GM03348 (cell line): ENCODE results near the gene GNG13.
"Not testable (repeated sequence)": the region's sequence is repeated elsewhere in the genome, so short reads cannot be mapped to it uniquely, and the experiment has no call there.

ENCODE experiments used
- DNase-seq: peaks from one replicate; pipeline ENCODE4 v3.0.0; 2012; ENCODE audit warnings: low spot score

Gene GNG13

GRCh38 chr16:776824-777223 is 23.7 kb downstream of the GNG13 start:
- no peak for DNase-seq

GRCh38 chr16:776298-776697 is 24.2 kb downstream of the GNG13 start:
- DNase-seq, result not testable (repeated sequence)

GRCh38 chr16:775236-775796 is 25.2 kb downstream of the GNG13 start:
- no peak for DNase-seq

GRCh38 chr16:774086-775001 is 26.2 kb downstream of the GNG13 start:
- no peak for DNase-seq

- no peak for DNase-seq
Measured at GRCh38 chr16:772959-773358, 27.6 kb downstream of the GNG13 start.

GRCh38 chr16:770411-770810 is 30.1 kb downstream of the GNG13 start:
- no peak for DNase-seq

GRCh38 chr16:769934-770333 is 30.6 kb downstream of the GNG13 start:
- no peak for DNase-seq

- no peak for DNase-seq
Measured at GRCh38 chr16:769184-769784, 31.2 kb downstream of the GNG13 start.

- no peak for DNase-seq
Measured at GRCh38 chr16:768428-768827, 32.1 kb downstream of the GNG13 start.

GRCh38 chr16:767743-768235 is 32.7 kb downstream of the GNG13 start:
- no peak for DNase-seq

- DNase-seq, result no peak
Measured at GRCh38 chr16:766820-767640, 33.5 kb downstream of the GNG13 start.

GRCh38 chr16:766008-766819 is 34.3 kb downstream of the GNG13 start:
- no peak for DNase-seq

- no peak for DNase-seq
Measured at GRCh38 chr16:765488-765865, 35.1 kb downstream of the GNG13 start.

GRCh38 chr16:764848-765487 is 35.6 kb downstream of the GNG13 start:
- no peak for DNase-seq

GRCh38 chr16:764184-764750 is 36.3 kb downstream of the GNG13 start:
- DNase-seq, result no peak

- DNase-seq, result no peak
Measured at GRCh38 chr16:763369-764183, 37.0 kb downstream of the GNG13 start.

GRCh38 chr16:762595-763268 is 37.8 kb downstream of the GNG13 start:
- no peak for DNase-seq

GRCh38 chr16:761625-762513 is 38.7 kb downstream of the GNG13 start:
- DNase-seq, result no peak
